H1 (cell line): ENCODE results near the gene RCC2. TPM values are rescaled to one million over a fixed set of nuclear protein-coding genes. Genes with fewer than 3 reads are reported as not detected.

Experiments
- POLR2AphosphoS5 ChIP-seq: IDR thresholded peaks from 2 replicates; pipeline ENCODE4 v1.6.1; 2011; ENCODE audit warnings: low read depth, low read length
- RBBP5 ChIP-seq: IDR thresholded peaks from 2 replicates; pipeline ENCODE4 v1.7.1; 2012; ENCODE audit warnings: low read depth, mild to moderate bottlenecking, inconsistent platforms, low read length, moderate library complexity, borderline replicate concordance
- SRF ChIP-seq: IDR thresholded peaks from 2 replicates; pipeline ENCODE4 v1.6.1; 2011; ENCODE audit warnings: mild to moderate bottlenecking, low read depth, low read length, moderate library complexity
- TAF7 ChIP-seq: optimal IDR thresholded peaks from 2 replicates; pipeline ENCODE3; 2011; ENCODE audit warnings: low read depth, mild to moderate bottlenecking, inconsistent platforms, low read length, moderate library complexity, borderline replicate concordance
- polyA plus RNA-seq, 7 experiments: library from polyadenylated mRNA; depleted of rRNA in 3 of 7; stranded (reverse) in 5 of 7; unstranded in 2 of 7; fragments of >200 nt in 5 of 7; fragments of 200-250 nt in 2 of 7; gene quantifications; 1 replicate in 5 of 7; 2 replicates in 1 of 7; 4 replicates in 1 of 7; pipeline versions ENCODE4 v1.2.1 to v1.2.3, GENCODE V29; 2011 to 2013; ENCODE audit warnings: missing spikeins in 2 of 7, mixed read lengths in 2 of 7
- total RNA-seq: library from RNA; stranded (reverse); fragmentation: NEBNext Ultra II Directional; extraction: Animal tissue kit (Norgen Biotek cat#: 25700); gene quantifications from 2 replicates; pipeline ENCODE4 v1.2.1, GENCODE V29; 2021
- TF ChIP-seq, protein P1 (sequence below): fragments of 300-600 bp; sonication (generic); IDR thresholded peaks from 2 replicates; pipeline ENCODE4 v1.7.1; 2012; ENCODE audit warnings: low read length, moderate library complexity, mild to moderate bottlenecking, inconsistent platforms; ENCODE audit not compliant: insufficient replicate concordance
- TF ChIP-seq, protein P2 (sequence below): IDR thresholded peaks from 2 replicates; pipeline ENCODE4 v1.6.1; 2012; ENCODE audit warnings: inconsistent platforms

RCC2 gene
- total and polyA plus RNA-seq, 2 of the 8 experiments (the other 6 are each of a cell fraction or from before 2014, with no cell fraction given), result 229 to 455 TPM

DNA sequence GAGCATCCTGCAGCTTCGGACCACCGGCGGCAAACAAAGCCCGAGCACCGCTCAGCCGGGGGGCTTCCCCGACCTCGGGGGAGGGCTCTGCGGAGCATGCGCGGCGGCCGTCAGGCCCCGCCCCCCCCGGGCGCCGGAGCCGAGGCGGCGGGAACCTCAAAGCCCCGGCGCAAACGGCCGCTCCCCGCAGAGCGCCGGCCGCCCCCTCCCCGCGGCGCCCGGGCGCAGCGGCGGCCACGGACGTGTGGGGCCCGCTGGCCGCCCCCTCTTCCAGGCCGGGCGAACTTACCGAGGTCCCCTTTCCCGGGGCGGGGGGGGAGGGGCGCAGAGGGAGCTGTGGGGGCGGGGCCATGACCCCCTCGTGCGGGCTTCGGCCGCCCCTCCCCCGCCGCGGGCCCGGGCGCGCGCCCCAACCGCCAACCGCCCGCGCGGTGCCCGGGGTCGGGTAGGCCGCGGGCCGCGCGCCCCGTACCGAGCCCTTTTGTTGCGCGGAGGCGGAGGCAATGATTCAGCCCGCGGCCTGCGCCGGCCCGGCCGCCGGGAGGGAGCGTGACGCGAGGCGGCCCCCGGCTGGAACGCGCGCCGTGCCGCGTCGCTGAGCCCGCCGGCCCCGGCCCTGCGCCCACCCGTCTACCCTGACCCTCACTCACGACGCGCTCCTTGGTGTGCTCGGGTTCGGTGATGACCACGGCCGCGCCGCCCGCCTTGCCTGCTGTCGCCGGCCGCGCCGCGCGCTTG lies 1.7 kb downstream of the RCC2 start (continued):
- TF ChIP-seq, protein P1, sequence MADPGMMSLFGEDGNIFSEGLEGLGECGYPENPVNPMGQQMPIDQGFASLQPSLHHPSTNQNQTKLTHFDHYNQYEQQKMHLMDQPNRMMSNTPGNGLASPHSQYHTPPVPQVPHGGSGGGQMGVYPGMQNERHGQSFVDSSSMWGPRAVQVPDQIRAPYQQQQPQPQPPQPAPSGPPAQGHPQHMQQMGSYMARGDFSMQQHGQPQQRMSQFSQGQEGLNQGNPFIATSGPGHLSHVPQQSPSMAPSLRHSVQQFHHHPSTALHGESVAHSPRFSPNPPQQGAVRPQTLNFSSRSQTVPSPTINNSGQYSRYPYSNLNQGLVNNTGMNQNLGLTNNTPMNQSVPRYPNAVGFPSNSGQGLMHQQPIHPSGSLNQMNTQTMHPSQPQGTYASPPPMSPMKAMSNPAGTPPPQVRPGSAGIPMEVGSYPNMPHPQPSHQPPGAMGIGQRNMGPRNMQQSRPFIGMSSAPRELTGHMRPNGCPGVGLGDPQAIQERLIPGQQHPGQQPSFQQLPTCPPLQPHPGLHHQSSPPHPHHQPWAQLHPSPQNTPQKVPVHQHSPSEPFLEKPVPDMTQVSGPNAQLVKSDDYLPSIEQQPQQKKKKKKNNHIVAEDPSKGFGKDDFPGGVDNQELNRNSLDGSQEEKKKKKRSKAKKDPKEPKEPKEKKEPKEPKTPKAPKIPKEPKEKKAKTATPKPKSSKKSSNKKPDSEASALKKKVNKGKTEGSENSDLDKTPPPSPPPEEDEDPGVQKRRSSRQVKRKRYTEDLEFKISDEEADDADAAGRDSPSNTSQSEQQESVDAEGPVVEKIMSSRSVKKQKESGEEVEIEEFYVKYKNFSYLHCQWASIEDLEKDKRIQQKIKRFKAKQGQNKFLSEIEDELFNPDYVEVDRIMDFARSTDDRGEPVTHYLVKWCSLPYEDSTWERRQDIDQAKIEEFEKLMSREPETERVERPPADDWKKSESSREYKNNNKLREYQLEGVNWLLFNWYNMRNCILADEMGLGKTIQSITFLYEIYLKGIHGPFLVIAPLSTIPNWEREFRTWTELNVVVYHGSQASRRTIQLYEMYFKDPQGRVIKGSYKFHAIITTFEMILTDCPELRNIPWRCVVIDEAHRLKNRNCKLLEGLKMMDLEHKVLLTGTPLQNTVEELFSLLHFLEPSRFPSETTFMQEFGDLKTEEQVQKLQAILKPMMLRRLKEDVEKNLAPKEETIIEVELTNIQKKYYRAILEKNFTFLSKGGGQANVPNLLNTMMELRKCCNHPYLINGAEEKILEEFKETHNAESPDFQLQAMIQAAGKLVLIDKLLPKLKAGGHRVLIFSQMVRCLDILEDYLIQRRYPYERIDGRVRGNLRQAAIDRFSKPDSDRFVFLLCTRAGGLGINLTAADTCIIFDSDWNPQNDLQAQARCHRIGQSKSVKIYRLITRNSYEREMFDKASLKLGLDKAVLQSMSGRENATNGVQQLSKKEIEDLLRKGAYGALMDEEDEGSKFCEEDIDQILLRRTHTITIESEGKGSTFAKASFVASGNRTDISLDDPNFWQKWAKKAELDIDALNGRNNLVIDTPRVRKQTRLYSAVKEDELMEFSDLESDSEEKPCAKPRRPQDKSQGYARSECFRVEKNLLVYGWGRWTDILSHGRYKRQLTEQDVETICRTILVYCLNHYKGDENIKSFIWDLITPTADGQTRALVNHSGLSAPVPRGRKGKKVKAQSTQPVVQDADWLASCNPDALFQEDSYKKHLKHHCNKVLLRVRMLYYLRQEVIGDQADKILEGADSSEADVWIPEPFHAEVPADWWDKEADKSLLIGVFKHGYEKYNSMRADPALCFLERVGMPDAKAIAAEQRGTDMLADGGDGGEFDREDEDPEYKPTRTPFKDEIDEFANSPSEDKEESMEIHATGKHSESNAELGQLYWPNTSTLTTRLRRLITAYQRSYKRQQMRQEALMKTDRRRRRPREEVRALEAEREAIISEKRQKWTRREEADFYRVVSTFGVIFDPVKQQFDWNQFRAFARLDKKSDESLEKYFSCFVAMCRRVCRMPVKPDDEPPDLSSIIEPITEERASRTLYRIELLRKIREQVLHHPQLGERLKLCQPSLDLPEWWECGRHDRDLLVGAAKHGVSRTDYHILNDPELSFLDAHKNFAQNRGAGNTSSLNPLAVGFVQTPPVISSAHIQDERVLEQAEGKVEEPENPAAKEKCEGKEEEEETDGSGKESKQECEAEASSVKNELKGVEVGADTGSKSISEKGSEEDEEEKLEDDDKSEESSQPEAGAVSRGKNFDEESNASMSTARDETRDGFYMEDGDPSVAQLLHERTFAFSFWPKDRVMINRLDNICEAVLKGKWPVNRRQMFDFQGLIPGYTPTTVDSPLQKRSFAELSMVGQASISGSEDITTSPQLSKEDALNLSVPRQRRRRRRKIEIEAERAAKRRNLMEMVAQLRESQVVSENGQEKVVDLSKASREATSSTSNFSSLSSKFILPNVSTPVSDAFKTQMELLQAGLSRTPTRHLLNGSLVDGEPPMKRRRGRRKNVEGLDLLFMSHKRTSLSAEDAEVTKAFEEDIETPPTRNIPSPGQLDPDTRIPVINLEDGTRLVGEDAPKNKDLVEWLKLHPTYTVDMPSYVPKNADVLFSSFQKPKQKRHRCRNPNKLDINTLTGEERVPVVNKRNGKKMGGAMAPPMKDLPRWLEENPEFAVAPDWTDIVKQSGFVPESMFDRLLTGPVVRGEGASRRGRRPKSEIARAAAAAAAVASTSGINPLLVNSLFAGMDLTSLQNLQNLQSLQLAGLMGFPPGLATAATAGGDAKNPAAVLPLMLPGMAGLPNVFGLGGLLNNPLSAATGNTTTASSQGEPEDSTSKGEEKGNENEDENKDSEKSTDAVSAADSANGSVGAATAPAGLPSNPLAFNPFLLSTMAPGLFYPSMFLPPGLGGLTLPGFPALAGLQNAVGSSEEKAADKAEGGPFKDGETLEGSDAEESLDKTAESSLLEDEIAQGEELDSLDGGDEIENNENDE, result no peak
- TF ChIP-seq RBBP5 (no peak), SRF (no peak), POLR2AphosphoS5 (0 out of 2 replicates have a peak, but pooled peaks have one; percentile 27), TAF7 (peak; percentile 52)
- TF ChIP-seq, protein P2, sequence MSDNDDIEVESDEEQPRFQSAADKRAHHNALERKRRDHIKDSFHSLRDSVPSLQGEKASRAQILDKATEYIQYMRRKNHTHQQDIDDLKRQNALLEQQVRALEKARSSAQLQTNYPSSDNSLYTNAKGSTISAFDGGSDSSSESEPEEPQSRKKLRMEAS, result 0 out of 2 replicates have a peak, but pooled peaks have one; percentile 6
- TF ChIP-seq, all 59 proteins: peak for 8
